ENCODE data around the gene GMPR2. TPM values are rescaled to one million over a fixed set of nuclear protein-coding genes. Genes with fewer than 3 reads are reported as not detected.

The GMPR2 gene
- total and polyA plus RNA-seq, 2 of the 13 experiments (the other 11 are each of a cell fraction or from before 2014, with no cell fraction given) = 210 to 273 TPM

- peak; percentile 5; the same call in 1 of the 2 replicates for TF ChIP-seq ZNF724P (CRISPR knock-in tag; IDR thresholded peaks at IDR 0.05; ENCODE audit: borderline replicate concordance)
- TF ChIP-seq ZSCAN12 (CRISPR knock-in tag; IDR thresholded peaks at IDR 0.05) = 0 out of 2 replicates have a peak, but pooled peaks have one; percentile 21
- TF ChIP-seq ZNF253 (CRISPR knock-in tag; IDR thresholded peaks at IDR 0.05; ENCODE audit: borderline replicate concordance) = 0 out of 2 replicates have a peak, but pooled peaks have one; percentile 55
- no peak for TF ChIP-seq SCMH1 (CRISPR knock-in tag; IDR thresholded peaks at IDR 0.05; ENCODE audit: borderline replicate concordance)
- no peak for TF ChIP-seq ZNF446 (CRISPR knock-in tag; IDR thresholded peaks at IDR 0.05)
- TF ChIP-seq ZBTB21 (CRISPR knock-in tag; IDR thresholded peaks at IDR 0.05) = peak; percentile 97
- peak; percentile 100 for TF ChIP-seq ELF4 (CRISPR knock-in tag; IDR thresholded peaks at IDR 0.05; ENCODE audit: borderline replicate concordance)
- TF ChIP-seq ZNF207 (IDR thresholded peaks at IDR 0.05; ENCODE audit: borderline replicate concordance) = no peak
- peak; percentile 99 for TF ChIP-seq SNAI1 (CRISPR knock-in tag; IDR thresholded peaks at IDR 0.05; ENCODE audit: borderline replicate concordance)
- no peak; the same call in 1 of the 2 replicates for TF ChIP-seq EHMT2 (IDR thresholded peaks at IDR 0.05; ENCODE audit: borderline replicate concordance, low read depth, low read length)
- TF ChIP-seq PHF20 (CRISPR knock-in tag; IDR thresholded peaks at IDR 0.05) = peak; percentile 91
- TF ChIP-seq ZNF567 (CRISPR knock-in tag; IDR thresholded peaks at IDR 0.05; ENCODE audit: borderline replicate concordance) = peak; percentile 35; the same call in 1 of the 2 replicates
- peak; percentile 90 for TF ChIP-seq SP4 (CRISPR knock-in tag; IDR thresholded peaks at IDR 0.05)
- 0 out of 4 replicates have a peak, but pooled peaks of 1 of the 2 experiments have one; percentile 33 for TF ChIP-seq REST (IDR thresholded peaks at IDR 0.05; ENCODE audit: borderline replicate concordance in 1 of 2, low read depth in 1 of 2, low read length in 2 of 2)
- TF ChIP-seq ZNF468 (CRISPR knock-in tag; IDR thresholded peaks at IDR 0.05) = 0 out of 2 replicates have a peak, but pooled peaks have one; percentile 70
- peak; percentile 88; the same call in 1 of the 2 replicates for TF ChIP-seq NFATC3 (CRISPR knock-in tag; IDR thresholded peaks at IDR 0.05)
- peak; percentile 97 for TF ChIP-seq ZNF883 (CRISPR knock-in tag; IDR thresholded peaks at IDR 0.05; ENCODE audit: not compliant biosample characterization)
- TF ChIP-seq ZNF292 (CRISPR knock-in tag; IDR thresholded peaks at IDR 0.05; ENCODE audit: borderline replicate concordance, low read depth) = peak; percentile 63; the same call in 1 of the 2 replicates
- TF ChIP-seq ZKSCAN5 (CRISPR knock-in tag; IDR thresholded peaks at IDR 0.05) = peak; percentile 13; the same call in 1 of the 2 replicates
- peak; percentile 13; the same call in 1 of the 2 replicates for TF ChIP-seq MIXL1 (CRISPR knock-in tag; IDR thresholded peaks at IDR 0.05)
- no peak for TF ChIP-seq SP140L (CRISPR knock-in tag; IDR thresholded peaks at IDR 0.05; ENCODE audit: borderline replicate concordance)
- peak; percentile 73 for TF ChIP-seq ZFY (CRISPR knock-in tag; IDR thresholded peaks at IDR 0.05)
These were observed 546 bp upstream of the GMPR2 start, which contains the start of gene NEDD8 (continued) for GRCh38 chr14:24232121-24232644.
